SK-N-SH (cell line): ENCODE results near the gene UBE2G1. TPM values are rescaled to one million over a fixed set of nuclear protein-coding genes. Genes with fewer than 3 reads are reported as not detected.

Experiments used
- CTCF ChIA-PET: fragments of 300-600, 350-600 bp; formaldehyde crosslinking; extraction: SDS; loops from one replicate; lab custom pipeline; 2021; lab: Yijun Ruan, JAX
- POLR2A ChIA-PET: fragments of 350-600 bp; sonication (Branson Sonifier 250); formaldehyde crosslinking; extraction: SDS; loops from one replicate; lab custom pipeline; 2020; ENCODE audit warnings: antibody characterized with exemption, inconsistent platforms; lab: Yijun Ruan, JAX
- DNase-seq: peaks from one replicate; pipeline ENCODE4 v3.0.0; 2012
- H2AFZ ChIP-seq: fragments of 200-600 bp; sonication (generic); 2 replicates; pipeline ENCODE4 v1.8.1; 2016; ENCODE audit warnings: antibody characterized with exemption, mild to moderate bottlenecking, low read depth
- H3F3A ChIP-seq: fragments of 200-600 bp; sonication (generic); replicated peaks from 2 replicates; pipeline ENCODE3; 2016; ENCODE audit warnings: antibody characterized with exemption, mild to moderate bottlenecking; ENCODE audit not compliant: insufficient read depth
- H3K27ac ChIP-seq, 2 experiments: fragments of 200-500 bp in 1 of 2; fragments of 200-600 bp in 1 of 2; sonication (Bioruptor generic) in 1 of 2; sonication (generic), shearing (Covaris generic) in 1 of 2; 2 replicates each; pipeline versions ENCODE4 v1.5.1 to v1.6.1; 2014 to 2016; ENCODE audit warnings: low read depth in 2 of 2, inconsistent platforms in 1 of 2, low read length in 1 of 2, mild to moderate bottlenecking in 1 of 2, mixed read lengths in 1 of 2
- H3K27me3 ChIP-seq: fragments of 200-600 bp; sonication (generic), shearing (Covaris generic); 2 replicates; pipeline ENCODE4 v1.6.1; 2016; ENCODE audit warnings: mixed run types; ENCODE audit not compliant: insufficient read depth
- H3K36me3 ChIP-seq, 2 experiments: fragments of 200-500 bp in 1 of 2; fragments of 200-600 bp in 1 of 2; sonication (Bioruptor generic) in 1 of 2; sonication (generic) in 1 of 2; replicated peaks in 1 of 2; 2 replicates each; pipeline versions ENCODE3 to v1.5.1; 2014 to 2016; ENCODE audit warnings: low read length in 1 of 2, mild to moderate bottlenecking in 1 of 2; ENCODE audit not compliant: insufficient read depth in 2 of 2, control insufficient read depth in 1 of 2
- H3K4me1 ChIP-seq, 2 experiments: fragments of 200-500 bp in 1 of 2; fragments of 200-600 bp in 1 of 2; sonication (Bioruptor generic) in 1 of 2; sonication (generic), shearing (Covaris generic) in 1 of 2; 2 replicates each; pipeline versions ENCODE4 v1.5.1 to v1.6.1; 2014 to 2016; ENCODE audit warnings: low read depth in 1 of 2, low read length in 1 of 2, mixed run types in 1 of 2; ENCODE audit not compliant: insufficient read depth in 2 of 2, control insufficient read depth in 1 of 2
- H3K4me2 ChIP-seq: fragments of 200-600 bp; sonication (generic), shearing (Covaris generic); 2 replicates; pipeline ENCODE4 v1.6.1; 2017; ENCODE audit warnings: mixed run types
- H3K4me3 ChIP-seq, 2 experiments: fragments of 200-500 bp in 1 of 2; fragments of 200-600 bp in 1 of 2; sonication (Bioruptor generic) in 1 of 2; sonication (generic), shearing (Covaris generic) in 1 of 2; 2 replicates each; pipeline versions ENCODE4 v1.5.1 to v1.8.1; 2014 to 2016; ENCODE audit warnings: low read depth in 2 of 2, inconsistent platforms in 1 of 2, low read length in 1 of 2, mild to moderate bottlenecking in 1 of 2, mixed read lengths in 1 of 2, moderate library complexity in 1 of 2
- H3K79me2 ChIP-seq: fragments of 200-600 bp; sonication (generic); 2 replicates; pipeline ENCODE4 v1.8.1; 2017; ENCODE audit warnings: mild to moderate bottlenecking; ENCODE audit not compliant: insufficient read depth
- H3K9ac ChIP-seq: fragments of 200-600 bp; sonication (generic); 2 replicates; pipeline ENCODE4 v1.6.1; 2017; ENCODE audit warnings: mixed run types
- H3K9me2 ChIP-seq: fragments of 200-600 bp; sonication (generic); 2 replicates; pipeline ENCODE4 v1.6.1; 2017; ENCODE audit warnings: mixed run types
- H3K9me3 ChIP-seq: fragments of 200-600 bp; sonication (generic); 2 replicates; pipeline ENCODE4 v1.6.1; 2017; ENCODE audit warnings: mixed run types, mild to moderate bottlenecking, moderate library complexity
- H4K20me1 ChIP-seq: fragments of 200-600 bp; sonication (generic); 2 replicates; pipeline ENCODE4 v1.6.1; 2017; ENCODE audit warnings: mild to moderate bottlenecking, mixed run types; ENCODE audit not compliant: insufficient read depth
- ELF1 ChIP-seq: IDR thresholded peaks from 2 replicates; pipeline ENCODE4 v1.4.0; 2012
- FOXJ3 ChIP-seq: sonication (generic); formaldehyde crosslinking; IDR thresholded peaks from 2 replicates; pipeline ENCODE4 v1.5.1; 2020; ENCODE audit warnings: mild to moderate bottlenecking, missing genetic modification reagents
- GATA2 ChIP-seq: sonication (generic); formaldehyde crosslinking; IDR thresholded peaks from 2 replicates; pipeline ENCODE4 v1.5.0; 2020; ENCODE audit warnings: mild to moderate bottlenecking, missing genetic modification reagents
- IRF3 ChIP-seq: fragments of 150-350 bp; IDR thresholded peaks from 2 replicates; pipeline ENCODE4 v1.6.1; 2016; ENCODE audit warnings: mild to moderate bottlenecking, low read depth, low read length
- JUND ChIP-seq: IDR thresholded peaks from 2 replicates; pipeline ENCODE4 v1.4.0; 2012
- MXI1 ChIP-seq: IDR thresholded peaks from 2 replicates; pipeline ENCODE4 v1.6.1; 2012; ENCODE audit warnings: mild to moderate bottlenecking, low read depth, low read length, improper control_type of control experiment
- NRF1 ChIP-seq: IDR thresholded peaks from 2 replicates; pipeline ENCODE4 v1.6.1; 2012; ENCODE audit warnings: low read depth, mild to moderate bottlenecking, low read length
- PBX3 ChIP-seq: IDR thresholded peaks from 2 replicates; pipeline ENCODE4; 2012
- RAD21 ChIP-seq: IDR thresholded peaks from 2 replicates; pipeline ENCODE4 v1.6.1; 2012; ENCODE audit warnings: mild to moderate bottlenecking, low read length
- RCOR1 ChIP-seq: fragments of 150-350 bp; IDR thresholded peaks from 2 replicates; pipeline ENCODE4 v1.6.1; 2017; ENCODE audit warnings: antibody characterized with exemption, low read length
- REST ChIP-seq: IDR thresholded peaks from 2 replicates; pipeline ENCODE4 v1.6.1; 2012; ENCODE audit warnings: mild to moderate bottlenecking, low read depth, low read length, moderate library complexity
- RXRA ChIP-seq: IDR thresholded peaks from 2 replicates; pipeline ENCODE4 v1.4.0; 2012; ENCODE audit warnings: low read depth, mild to moderate bottlenecking, borderline replicate concordance
- SIN3A ChIP-seq: IDR thresholded peaks from 2 replicates; pipeline ENCODE4 v1.6.1; 2012; ENCODE audit warnings: low read depth, mild to moderate bottlenecking, low read length, moderate library complexity, borderline replicate concordance
- SMC3 ChIP-seq: IDR thresholded peaks from 2 replicates; pipeline ENCODE4 v1.6.1; 2012; ENCODE audit warnings: low read depth, low read length, improper control_type of control experiment
- TEAD4 ChIP-seq: IDR thresholded peaks from 2 replicates; pipeline ENCODE4 v1.4.0; 2012; ENCODE audit warnings: mild to moderate bottlenecking, borderline replicate concordance; ENCODE audit not compliant: insufficient read depth
- YY1 ChIP-seq: IDR thresholded peaks from 2 replicates; pipeline ENCODE4 v1.4.0; 2012; ENCODE audit warnings: low read depth, mild to moderate bottlenecking
- WGBS: methylation state at CpG from one replicate; pipeline ENCODE4 v1.1.6; 2017; ENCODE audit warnings: low lambda C conversion rate; 5-methylcytosine and 5-hydroxymethylcytosine counted together
- polyA plus RNA-seq, 3 experiments: library from polyadenylated mRNA; depleted of rRNA; stranded (reverse); fragments of >200 nt; gene quantifications; 2 replicates each; pipeline ENCODE4 v1.2.3, GENCODE V29; 2012
- TF ChIP-seq, protein P1 (sequence below): IDR thresholded peaks from 2 replicates; pipeline ENCODE4 v1.4.0; 2012; ENCODE audit warnings: low read depth, borderline replicate concordance
- TF ChIP-seq, protein P2 (sequence below): fragments of 150-350 bp; IDR thresholded peaks from 2 replicates; pipeline ENCODE4 v1.6.1; 2017; ENCODE audit warnings: antibody characterized with exemption, low read length, low read depth, borderline replicate concordance

The UBE2G1 gene
- polyA plus RNA-seq, 1 of the 3 experiments (the other 2 are of a cell fraction), result 23.2 TPM

DNA sequence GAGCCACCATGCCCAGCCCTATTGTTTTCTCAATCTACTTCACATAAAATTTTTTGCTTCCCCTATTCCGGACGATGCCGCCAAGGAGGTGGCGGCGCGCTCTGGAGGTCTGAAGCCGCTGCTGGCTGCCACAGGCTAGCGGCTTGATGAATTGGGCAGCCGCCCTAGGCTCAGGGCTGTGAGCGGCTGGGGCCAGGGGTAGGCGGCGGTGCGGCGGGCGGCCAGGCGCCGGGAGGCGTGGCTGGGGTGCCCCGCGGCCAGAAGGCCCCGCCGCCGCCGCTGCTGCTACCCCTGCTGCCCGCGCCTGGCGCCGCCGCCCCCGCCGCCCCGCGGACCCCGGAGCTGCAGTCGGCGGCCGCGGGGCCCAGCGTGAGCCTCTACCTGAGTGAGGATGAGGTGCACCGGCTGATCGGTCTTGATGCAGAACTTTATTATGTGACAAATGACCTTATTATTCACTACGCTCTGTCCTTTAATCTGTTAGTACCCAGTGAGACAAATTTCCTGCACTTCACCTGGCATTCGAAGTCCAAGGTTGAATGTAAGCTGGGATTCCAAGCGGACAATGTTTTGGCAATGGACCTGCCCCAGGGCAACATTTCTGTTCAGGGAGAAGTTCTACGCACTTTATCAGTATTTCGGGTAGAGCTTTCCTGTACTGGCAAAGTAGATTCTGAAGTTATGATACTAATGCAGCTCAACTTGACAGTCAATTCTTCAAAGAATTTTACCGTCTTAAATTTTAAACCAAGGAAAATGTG lies 144.4 kb downstream of the UBE2G1 start (continued):
- TF ChIP-seq, protein P1, sequence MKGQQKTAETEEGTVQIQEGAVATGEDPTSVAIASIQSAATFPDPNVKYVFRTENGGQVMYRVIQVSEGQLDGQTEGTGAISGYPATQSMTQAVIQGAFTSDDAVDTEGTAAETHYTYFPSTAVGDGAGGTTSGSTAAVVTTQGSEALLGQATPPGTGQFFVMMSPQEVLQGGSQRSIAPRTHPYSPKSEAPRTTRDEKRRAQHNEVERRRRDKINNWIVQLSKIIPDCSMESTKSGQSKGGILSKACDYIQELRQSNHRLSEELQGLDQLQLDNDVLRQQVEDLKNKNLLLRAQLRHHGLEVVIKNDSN, result no peak
- no peak for TF ChIP-seq MXI1
- no peak for TF ChIP-seq ELF1
- no peak for TF ChIP-seq NRF1
- TF ChIP-seq JUND, result no peak
- TF ChIP-seq TEAD4, result no peak
- no peak for TF ChIP-seq SIN3A
- TF ChIP-seq IRF3, result no peak
- no peak for TF ChIP-seq RAD21
- TF ChIP-seq SMC3, result no peak

DNA sequence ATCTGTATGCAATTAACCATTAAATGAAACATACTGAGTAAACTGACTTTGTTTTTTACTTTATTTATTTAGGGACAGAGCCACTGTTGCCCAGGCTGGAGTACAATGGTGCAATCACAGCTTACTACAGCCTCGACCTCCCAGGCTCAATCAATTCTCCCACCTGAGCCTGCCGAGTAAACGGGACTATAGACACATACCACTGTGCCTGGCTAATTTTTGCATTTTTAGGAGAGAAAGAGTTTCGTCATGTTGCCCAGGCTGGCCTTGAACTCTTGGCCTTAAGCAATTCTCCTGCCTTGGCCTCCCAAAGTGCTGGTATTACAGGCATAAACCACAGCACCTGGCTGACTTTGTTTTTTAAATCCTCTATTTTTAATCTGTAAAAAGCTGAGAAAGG lies 145.3 kb downstream of the UBE2G1 start:
- H3K4me3 ChIP-seq, result no peak overlapping the region
- H3K9ac ChIP-seq, result no peak overlapping the region
- H3K4me1 ChIP-seq, result peaks cover 8 to 22% of the 10 kb centered on the region in 2 experiments; a peak in 2 of 4 replicates
- H3K36me3 ChIP-seq, result peaks cover 18 to 20% of the 10 kb centered on the region in 2 experiments
- no peak overlapping the region for H3K4me2 ChIP-seq
- no peak overlapping the region for H2AFZ ChIP-seq
- H3F3A ChIP-seq, result no peaks in the 10 kb centered on the region
- WGBS, result 90% methylated on average over 4 of the region's 4 CpGs
- CTCF ChIA-PET, result interaction anchor here (2.5 kb wide), 1 partner anchor 83 kb away, joined by 9 read pairs; no protein-coding TSS in a partner anchor
- no peaks in the 10 kb centered on the region for H3K9me2 ChIP-seq
- no peaks in the 10 kb centered on the region for H3K9me3 ChIP-seq
- POLR2A ChIA-PET, result no interaction called here
- H3K79me2 ChIP-seq, result peaks cover 8% of the 10 kb centered on the region; the same call in 1 of the 2 replicates
- no peaks in the 10 kb centered on the region for H4K20me1 ChIP-seq
- no peak overlapping the region for H3K27ac ChIP-seq
- H3K27me3 ChIP-seq, result no peaks in the 10 kb centered on the region
- DNase-seq, result no peak
- TF ChIP-seq RCOR1 (no peak), YY1 (no peak), IRF3 (no peak), SMC3 (no peak), REST (no peak), RAD21 (no peak), JUND (no peak), PBX3 (no peak), TEAD4 (no peak), RXRA (no peak), MXI1 (no peak), FOXJ3 (CRISPR knock-in tag) (no peak), GATA2 (CRISPR knock-in tag) (no peak)
- TF ChIP-seq, protein P2, sequence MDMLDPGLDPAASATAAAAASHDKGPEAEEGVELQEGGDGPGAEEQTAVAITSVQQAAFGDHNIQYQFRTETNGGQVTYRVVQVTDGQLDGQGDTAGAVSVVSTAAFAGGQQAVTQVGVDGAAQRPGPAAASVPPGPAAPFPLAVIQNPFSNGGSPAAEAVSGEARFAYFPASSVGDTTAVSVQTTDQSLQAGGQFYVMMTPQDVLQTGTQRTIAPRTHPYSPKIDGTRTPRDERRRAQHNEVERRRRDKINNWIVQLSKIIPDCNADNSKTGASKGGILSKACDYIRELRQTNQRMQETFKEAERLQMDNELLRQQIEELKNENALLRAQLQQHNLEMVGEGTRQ, result no peak
- TF ChIP-seq, protein P1, result no peak
